ENCODE measurements around the gene POP4.
"Not testable (repeated sequence)": the region's sequence is repeated elsewhere in the genome, so short reads cannot be mapped to it uniquely, and the experiment has no call there.

The POP4 gene

DNA sequence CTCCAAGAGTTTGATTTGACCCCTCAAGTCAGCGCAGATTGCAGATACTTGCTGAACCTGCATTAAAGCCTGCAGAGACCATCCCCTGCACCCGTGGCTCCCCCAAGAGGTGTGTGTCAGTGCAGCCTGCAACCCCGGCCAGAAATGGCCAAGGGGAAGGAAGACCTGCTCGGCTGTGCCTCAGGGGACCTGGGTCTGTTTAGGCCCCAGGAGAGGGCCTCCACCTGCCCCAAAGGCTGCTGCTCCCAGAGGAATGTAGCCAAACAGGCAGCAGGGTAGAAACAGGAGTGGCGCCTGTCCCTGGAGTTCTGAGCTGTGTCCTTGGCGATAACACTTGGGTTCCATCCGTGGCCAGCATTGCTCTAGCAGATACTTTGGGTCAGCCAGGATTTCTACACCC lies 8.0 kb downstream of the POP4 start:
- DNase-seq = no peak

DNA sequence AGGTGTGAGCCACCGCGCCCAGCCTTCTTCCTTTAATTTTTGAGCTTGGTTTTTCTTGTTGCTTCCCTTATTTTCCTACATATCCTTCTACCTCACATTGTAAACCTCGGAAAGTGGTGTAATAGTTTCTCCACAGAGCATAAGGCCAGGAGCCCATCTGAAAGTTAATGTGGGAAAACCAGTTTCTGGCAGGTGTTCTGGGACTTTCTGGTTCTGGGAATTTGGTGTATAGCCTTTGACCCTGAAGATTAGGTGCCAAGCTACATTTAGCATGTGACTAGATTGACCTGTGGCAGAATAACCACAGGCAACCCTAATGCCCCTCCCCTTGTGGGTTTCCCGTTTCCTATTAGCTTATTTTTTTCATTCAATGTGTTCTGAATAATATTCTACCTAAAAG lies 8.7 kb downstream of the POP4 start:
- no peak for DNase-seq

DNA sequence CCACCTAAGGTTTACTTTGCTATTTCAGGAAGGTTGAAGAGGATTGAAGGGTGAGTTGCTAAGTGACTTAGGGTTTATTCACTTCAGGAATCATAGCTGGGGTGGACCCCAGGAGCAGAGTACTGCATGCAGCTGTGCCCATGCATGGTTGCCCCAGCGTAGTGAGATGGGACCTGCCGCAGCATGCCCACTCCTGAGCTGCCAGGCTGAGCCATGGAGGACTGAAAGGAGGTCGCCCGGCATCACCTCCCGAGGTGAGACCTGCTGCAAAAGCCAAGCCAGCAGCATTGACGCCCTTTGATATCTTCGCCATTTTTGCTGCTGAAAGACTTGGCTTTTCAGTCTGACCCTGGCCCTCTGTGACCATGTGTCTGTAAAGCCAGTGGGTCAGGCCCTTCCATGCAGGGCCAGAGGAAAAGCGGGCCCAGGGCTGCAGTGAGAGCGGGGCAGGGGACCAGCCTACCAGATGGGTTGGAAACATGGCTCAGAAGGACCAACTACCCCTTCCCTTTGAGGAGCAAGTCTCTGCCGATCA lies 9.9 kb downstream of the POP4 start:
- DNase-seq = no peak

- no peak for DNase-seq
Observed at GRCh38 chr19:29616541-29616940, 10.5 kb downstream of the POP4 start.

GRCh38 chr19:29617366-29618266 lies 11.5 kb downstream of the POP4 start:
- no peak for DNase-seq

DNA sequence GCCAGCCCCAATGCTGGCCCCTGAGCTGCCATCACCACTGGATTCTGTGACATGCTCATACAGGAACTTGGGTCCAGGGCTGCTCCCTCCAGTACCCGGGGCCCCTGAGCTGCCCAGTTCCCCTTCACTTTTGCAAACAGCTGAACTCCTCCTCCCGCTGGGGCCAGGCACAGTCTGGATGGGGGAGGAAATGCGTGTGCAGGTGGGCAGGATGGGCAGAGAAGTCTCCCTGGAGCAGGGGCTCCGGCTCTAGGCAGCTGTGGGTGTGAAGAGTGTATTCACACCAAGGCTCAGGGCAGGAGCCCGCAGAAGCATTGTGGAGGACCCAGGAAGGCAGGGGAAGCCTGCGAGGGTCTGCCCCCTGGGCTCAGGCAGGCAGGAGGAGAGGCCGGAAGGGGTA lies 12.4 kb downstream of the POP4 start:
- no peak for DNase-seq

- DNase-seq = no peak
Observed at GRCh38 chr19:29618871-29619270, 12.8 kb downstream of the POP4 start.

- DNase-seq = no peak
Observed at GRCh38 chr19:29620931-29621351, 14.9 kb downstream of the POP4 start.

DNA sequence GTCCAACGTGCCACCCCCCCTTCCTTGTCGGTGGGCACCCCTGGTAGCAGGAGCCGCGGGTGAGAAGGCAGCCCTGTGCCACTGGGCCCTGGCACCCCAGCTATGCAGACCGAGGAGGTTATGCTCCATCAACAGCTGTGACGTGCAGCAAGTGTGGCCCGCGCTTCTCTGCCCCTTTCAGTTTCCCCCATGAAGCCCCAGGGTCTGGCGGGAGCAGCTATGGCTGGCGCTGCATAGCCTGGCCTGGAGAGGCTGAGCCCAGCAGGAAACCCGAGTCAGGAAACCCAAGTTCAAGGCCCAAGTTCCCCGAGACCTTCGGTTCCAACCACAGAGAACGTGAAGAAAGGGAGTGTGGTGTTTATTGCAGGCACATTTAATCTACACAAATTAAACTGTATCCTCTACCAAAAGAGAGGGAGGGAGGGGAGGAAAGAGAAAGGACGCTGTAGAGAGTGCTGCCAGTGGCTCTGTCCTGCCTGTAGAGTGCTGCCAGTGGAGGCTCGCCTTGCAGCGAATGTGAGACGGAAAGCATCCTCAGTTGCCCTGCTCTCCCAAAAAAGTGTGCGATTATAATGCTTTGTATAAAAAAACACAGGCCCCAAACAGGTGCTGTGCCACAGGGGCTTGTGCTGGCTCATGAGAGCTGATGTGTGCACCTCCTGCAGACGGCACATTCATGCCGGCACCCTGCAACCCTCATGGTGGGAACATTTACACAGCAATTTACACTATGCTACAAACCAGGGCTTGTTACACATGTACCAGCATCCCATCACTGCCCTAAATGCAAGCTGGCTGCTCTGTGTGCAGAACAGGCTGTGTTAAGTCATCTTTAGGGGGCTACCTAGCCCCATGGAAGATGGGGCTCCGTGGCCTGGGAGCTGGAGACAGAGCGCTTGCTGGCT lies 16.3 kb downstream of the POP4 start:
- no peak for DNase-seq

DNA sequence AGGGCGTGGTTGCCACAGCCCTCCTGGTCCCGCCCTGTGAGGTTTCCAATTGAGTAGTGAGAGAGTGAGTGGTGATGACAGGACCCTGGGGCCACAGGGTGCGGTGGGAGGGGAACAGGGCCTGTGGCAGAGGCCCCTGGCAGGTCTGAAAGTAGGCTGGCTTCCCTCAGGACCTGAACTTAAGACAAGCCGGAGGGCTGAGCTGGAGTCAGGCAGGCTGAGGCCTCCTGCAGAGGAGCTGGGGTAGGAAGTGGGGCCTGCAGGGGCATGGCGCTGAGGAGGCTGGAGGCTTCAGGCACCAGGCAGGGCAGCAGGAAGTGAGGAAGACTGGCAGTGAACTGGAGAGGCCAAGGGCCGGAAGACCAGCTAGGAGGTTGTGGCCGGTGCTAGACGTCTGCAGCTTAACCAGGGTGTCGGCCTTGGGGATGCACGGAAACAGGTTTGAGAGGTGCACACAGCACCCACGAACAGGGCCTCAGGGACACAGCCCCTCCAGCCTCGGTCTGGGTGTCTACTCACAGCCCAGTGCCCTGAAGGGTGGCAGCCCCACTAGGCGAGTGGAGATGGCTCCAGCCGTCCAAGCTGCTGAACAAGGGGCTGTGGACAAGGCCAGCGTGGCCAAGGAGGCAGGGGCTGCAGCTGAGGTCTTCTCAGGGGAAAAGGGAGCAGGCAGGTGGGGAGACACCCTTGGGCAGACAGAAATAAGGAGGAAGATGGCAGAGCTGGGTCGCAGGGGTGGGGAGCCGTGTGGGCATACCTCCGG lies 17.8 kb downstream of the POP4 start:
- no peak for DNase-seq

- no peak for DNase-seq
Observed at GRCh38 chr19:29624489-29625185, 18.6 kb downstream of the POP4 start.

DNA sequence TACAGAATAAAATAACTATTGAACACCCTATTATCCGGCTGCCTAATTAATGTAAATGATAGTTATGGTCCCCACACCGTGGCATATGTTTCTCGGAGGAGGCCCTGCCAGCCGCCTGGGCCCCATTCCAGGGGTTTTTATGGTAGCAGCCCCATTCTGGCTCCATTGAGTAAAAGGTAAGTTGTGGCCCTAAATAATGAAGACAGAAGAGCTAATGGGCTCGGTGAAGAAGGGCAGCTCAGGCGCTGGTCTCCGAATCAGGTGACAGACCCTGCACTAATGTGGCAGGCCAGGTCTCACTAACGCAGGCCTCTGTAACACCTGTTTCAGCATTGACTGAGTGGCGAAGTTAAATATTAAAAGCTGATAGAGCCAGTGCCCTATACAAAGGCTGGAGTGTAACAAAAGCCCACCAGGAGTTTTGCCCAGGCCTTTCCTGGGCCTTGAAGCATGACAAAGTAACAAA lies 19.1 kb downstream of the POP4 start:
- no peak for DNase-seq

DNA sequence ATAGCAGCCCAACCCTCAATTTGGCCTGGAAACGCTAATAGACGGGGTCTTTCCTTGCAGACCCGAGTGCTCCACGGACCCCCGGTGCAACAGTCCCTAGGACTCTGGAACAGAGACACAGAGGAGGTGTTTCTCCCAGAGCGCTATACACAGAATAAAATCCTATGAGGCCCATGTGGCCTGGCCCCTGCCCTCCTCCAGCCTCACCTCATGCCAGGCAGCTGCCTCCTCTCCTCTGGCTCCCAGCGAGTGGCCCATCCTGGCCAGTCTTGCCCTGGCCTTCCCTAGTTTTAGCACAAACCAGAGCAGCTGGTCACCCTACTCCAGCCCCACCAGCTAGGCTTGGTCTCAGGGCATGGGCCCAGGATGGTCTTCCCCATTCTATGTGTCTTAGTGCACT lies 20.3 kb downstream of the POP4 start:
- no peak for DNase-seq

GRCh38 chr19:29626832-29627231 lies 20.7 kb downstream of the POP4 start:
- DNase-seq = not testable (repeated sequence)

DNA sequence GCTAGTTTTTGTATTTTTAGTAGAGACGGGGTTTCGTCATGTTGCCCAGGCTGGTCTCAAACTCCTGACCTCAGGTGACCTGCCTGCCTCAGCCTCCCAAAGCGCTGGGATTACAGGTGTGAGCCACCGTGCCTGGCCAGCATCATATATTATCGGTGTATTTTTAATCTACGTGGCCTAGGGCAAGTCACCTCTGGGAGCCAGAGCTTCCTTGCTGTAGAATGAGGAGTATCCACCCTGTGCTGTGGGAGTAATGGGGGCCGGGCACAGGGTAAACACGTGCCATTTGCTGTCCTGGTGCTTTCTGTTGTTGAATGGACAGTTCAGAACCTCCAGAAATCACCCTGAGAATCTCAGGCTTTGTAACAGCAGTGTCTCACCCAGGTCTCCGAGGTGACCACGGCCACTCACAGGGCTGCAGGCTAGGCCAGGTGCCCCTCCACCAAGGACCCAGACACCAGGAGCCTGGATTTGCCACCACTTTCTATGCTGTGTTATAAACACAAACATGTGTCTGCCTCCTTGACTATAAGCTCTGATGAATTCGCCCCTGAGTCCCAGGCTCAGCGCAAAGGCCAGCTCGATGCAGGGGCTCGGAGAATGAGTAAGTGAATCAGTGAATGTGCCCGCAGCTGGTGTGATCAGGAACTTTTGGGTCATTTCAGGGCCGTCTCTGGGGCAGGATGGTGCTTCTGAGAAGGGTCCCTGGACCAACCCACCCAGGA lies 22.7 kb downstream of the POP4 start:
- no peak for DNase-seq

GRCh38 chr19:29629836-29630534 lies 23.9 kb downstream of the POP4 start:
- no peak for DNase-seq

DNA sequence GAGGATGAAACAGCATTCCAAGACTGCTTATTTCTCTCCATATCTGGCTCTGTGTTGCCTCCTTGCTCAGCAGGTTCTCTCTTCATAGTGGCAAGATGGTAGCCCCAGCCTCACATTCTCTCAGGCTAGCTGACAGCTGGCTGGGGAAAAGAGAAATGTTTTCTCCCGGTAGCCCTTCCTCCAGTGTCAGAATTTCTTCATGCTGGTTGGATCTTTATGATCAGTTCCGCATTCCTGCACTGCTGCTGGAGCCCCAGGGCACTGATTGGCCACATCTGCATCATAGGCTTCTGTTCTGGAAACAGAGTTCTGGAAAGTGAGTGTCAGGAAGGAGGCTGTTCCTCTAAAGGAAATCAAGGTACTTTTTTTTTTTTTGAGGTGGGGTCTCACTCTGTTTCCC lies 24.6 kb downstream of the POP4 start:
- DNase-seq = no peak

- DNase-seq = no peak
Observed at GRCh38 chr19:29631450-29631849, 25.4 kb downstream of the POP4 start.

GRCh38 chr19:29634002-29634401 lies 27.9 kb downstream of the POP4 start:
- no peak for DNase-seq

- DNase-seq = no peak
Observed at GRCh38 chr19:29634423-29635130, 28.5 kb downstream of the POP4 start.

All from effector CD8-positive, alpha-beta T cell (primary cell).